GM19452 (cell line): Measurements from ENCODE around the gene GUCY1A1.
A peak's percentile ranks its signal among the peaks of the same experiment; 100 is the strongest.
"Not testable (repeated sequence)": the region's sequence is repeated elsewhere in the genome, so short reads cannot be mapped to it uniquely, and the experiment has no call there.

Experiments used
- ATAC-seq: cut with Tn5 transposase; IDR thresholded peaks from one replicate; pipeline ENCODE4 v1.9.1; 2021; ENCODE audit not compliant: unreplicated experiment

Gene GUCY1A1

GRCh38 chr4:155666344-155667221, at the start of gene GUCY1A1:
TSS of gene GUCY1A1 (plus strand) at chr4:155666848. CDS start at chr4:155696868, 30,020 bp downstream.
- peak; percentile 26 for ATAC-seq

- no peak for ATAC-seq
Observed at GRCh38 chr4:155617296-155617695, 49.4 kb upstream of the GUCY1A1 start.

GRCh38 chr4:155618183-155618838, 48.3 kb upstream of the GUCY1A1 start:
- no peak for ATAC-seq

GRCh38 chr4:155620637-155621036, 46.0 kb upstream of the GUCY1A1 start:
- no peak for ATAC-seq

GRCh38 chr4:155624478-155624877, 42.2 kb upstream of the GUCY1A1 start:
- ATAC-seq: peak; percentile 97

- no peak for ATAC-seq
Observed at GRCh38 chr4:155626561-155626960, 40.1 kb upstream of the GUCY1A1 start.

- no peak for ATAC-seq
Observed at GRCh38 chr4:155629183-155629825, 37.3 kb upstream of the GUCY1A1 start.

GRCh38 chr4:155629956-155630355, 36.7 kb upstream of the GUCY1A1 start:
- no peak for ATAC-seq

- ATAC-seq: no peak
Observed at GRCh38 chr4:155632310-155632840, 34.3 kb upstream of the GUCY1A1 start.

GRCh38 chr4:155638195-155638965, 28.3 kb upstream of the GUCY1A1 start:
- no peak for ATAC-seq

GRCh38 chr4:155639704-155640523, 26.7 kb upstream of the GUCY1A1 start:
- peak; percentile 61 for ATAC-seq

GRCh38 chr4:155640751-155641150, 25.9 kb upstream of the GUCY1A1 start:
- no peak for ATAC-seq

GRCh38 chr4:155643087-155643486, 23.6 kb upstream of the GUCY1A1 start:
- no peak for ATAC-seq

- ATAC-seq: no peak
Observed at GRCh38 chr4:155646001-155646400, 20.6 kb upstream of the GUCY1A1 start.

GRCh38 chr4:155650785-155651184, 15.9 kb upstream of the GUCY1A1 start:
- ATAC-seq: not testable (repeated sequence)

GRCh38 chr4:155653052-155653451, 13.6 kb upstream of the GUCY1A1 start:
- ATAC-seq: no peak

- ATAC-seq: no peak
Observed at GRCh38 chr4:155656025-155656424, 10.6 kb upstream of the GUCY1A1 start.

- ATAC-seq: no peak
Observed at GRCh38 chr4:155657169-155657568, 9.5 kb upstream of the GUCY1A1 start.

- no peak for ATAC-seq
Observed at GRCh38 chr4:155657985-155658680, 8.5 kb upstream of the GUCY1A1 start.
